HG03342 (cell line): ENCODE results near the gene P2RY8.

Source experiments
- ATAC-seq: cut with Tn5 transposase; IDR thresholded peaks from one replicate; pipeline ENCODE4 v1.9.1; 2021; ENCODE audit warnings: mild to moderate bottlenecking, moderate library complexity; ENCODE audit not compliant: unreplicated experiment

The P2RY8 gene

GRCh38 chrX:1420371-1420770 is 116.6 kb downstream of the P2RY8 start:
- no peak for ATAC-seq

DNA sequence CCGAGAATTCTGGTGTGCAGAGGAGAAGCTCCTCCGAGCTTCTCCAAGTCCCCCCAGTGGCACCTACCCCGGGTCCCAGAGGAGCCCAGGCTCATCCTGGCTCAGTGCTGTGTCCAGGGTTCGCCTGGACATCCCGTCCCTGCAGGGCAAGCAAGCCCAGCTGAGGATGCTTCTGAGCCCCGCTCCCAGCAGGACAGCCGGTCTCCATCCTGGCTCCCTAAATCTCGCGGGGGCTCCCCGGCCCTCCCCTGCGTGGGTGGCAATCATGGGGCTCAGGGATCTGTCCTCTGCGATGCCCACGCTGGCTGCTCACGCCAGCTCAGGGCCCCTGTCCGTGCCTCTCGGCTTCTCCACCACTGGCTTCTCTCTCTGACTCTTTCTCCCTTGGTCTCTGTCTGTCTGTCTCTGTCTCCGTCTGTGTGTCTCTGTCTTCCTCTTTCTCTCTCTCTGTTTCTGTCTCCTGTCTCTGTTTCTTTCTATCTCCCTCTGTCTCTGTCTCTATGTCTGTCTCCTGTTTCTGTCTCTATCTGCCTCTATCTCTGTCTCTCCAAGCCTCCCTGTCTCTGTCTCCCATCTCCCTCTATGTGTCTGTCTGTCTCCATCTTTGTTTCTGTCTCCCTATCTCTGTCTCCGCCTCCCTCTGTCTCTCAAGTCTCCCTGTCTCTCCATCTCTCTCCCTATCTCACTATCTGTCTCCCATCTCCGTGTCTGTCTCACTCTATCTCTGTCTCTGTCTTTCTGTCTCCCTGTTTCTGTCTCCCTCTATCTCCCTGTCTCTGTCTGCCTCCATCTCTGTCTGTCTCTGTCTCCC is 117.2 kb downstream of the P2RY8 start:
- no peak for ATAC-seq

- no peak for ATAC-seq
Observed at GRCh38 chrX:1418901-1419544, 118.0 kb downstream of the P2RY8 start.

DNA sequence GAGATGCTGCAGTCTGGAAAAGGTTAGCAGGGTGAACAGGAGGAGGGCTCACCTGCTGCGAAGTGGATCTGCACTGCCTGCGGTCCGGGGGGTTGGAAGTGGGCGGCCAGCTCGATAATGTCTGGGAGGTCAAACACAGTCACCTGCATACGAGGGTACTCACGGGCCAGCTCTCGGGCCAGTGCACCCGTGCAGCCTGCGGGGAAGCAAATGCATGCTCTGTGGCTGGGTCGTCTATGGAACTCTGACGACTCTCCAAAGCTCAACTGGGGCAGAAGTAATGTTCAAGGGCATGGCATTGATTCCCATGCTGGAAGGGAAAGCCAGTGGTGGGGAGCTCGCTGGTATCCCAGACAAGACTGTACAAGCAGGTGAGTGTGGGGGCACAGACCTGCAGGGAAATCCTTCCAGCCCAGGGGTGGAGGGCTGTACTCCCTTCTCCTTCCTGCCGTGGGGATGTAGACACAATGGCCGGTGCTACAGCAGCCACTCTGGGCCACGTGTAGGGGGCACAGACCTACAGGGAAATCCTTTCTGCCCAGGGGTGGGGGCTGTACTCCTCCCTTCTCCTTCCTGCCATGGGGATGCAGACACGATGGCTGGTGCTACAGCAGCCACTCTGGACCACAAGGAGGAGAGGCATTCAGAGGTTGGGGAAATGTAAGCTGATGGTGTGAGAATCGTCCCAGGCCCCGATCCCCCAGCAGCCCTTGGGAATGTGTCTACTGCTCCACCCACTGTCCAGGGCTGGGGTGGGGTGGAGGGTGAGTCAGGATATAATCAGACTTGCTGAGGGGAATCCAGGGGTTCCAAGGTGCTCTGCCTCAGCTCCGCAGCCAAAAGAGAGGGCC is 118.8 kb downstream of the P2RY8 start:
- ATAC-seq: no peak

- ATAC-seq: no peak
Observed at GRCh38 chrX:1416965-1417760, 119.8 kb downstream of the P2RY8 start.

- ATAC-seq: no peak
Observed at GRCh38 chrX:1416327-1416784, 120.6 kb downstream of the P2RY8 start.
